BLaER1 (cell line): ENCODE measurements around the gene GLI1.
"Not testable (repeated sequence)": the region's sequence is repeated elsewhere in the genome, so short reads cannot be mapped to it uniquely, and the experiment has no call there.

Source experiments
- H3K27ac ChIP-seq: shearing (Covaris generic); formaldehyde crosslinking; 2 replicates; pipeline ENCODE4 v1.8.1; 2022
- H3K27me3 ChIP-seq: shearing (Covaris generic); formaldehyde crosslinking; 2 replicates; pipeline ENCODE4 v1.8.1; 2022
- H3K36me3 ChIP-seq: shearing (Covaris generic); formaldehyde crosslinking; 2 replicates; pipeline ENCODE4 v1.8.1; 2022
- H3K4me1 ChIP-seq: shearing (Covaris generic); formaldehyde crosslinking; 2 replicates; pipeline ENCODE4 v1.8.1; 2022
- H3K4me2 ChIP-seq: shearing (Covaris generic); formaldehyde crosslinking; 2 replicates; pipeline ENCODE4 v1.8.1; 2022
- H3K4me3 ChIP-seq: shearing (Covaris generic); formaldehyde crosslinking; 2 replicates; pipeline ENCODE4 v1.8.1; 2022
- H3K9ac ChIP-seq: shearing (Covaris generic); formaldehyde crosslinking; 2 replicates; pipeline ENCODE4 v1.8.1; 2022
- H3K9me3 ChIP-seq: shearing (Covaris generic); formaldehyde crosslinking; 2 replicates; pipeline ENCODE4 v1.8.1; 2022
- H4K20me1 ChIP-seq: shearing (Covaris generic); formaldehyde crosslinking; 2 replicates; pipeline ENCODE4 v1.8.1; 2022
- Cebpa-rat ChIP-seq: shearing (Covaris generic); IDR thresholded peaks from 2 replicates; pipeline ENCODE4 v1.8.1; 2022

Gene GLI1

GRCh38 chr12:57491393-57492280, 32.1 kb downstream of the GLI1 start:
- TF ChIP-seq Cebpa-rat = no peak
- H3K36me3 ChIP-seq = peaks cover 67% of the 10 kb centered on the region
- no peak overlapping the region for H3K4me3 ChIP-seq
- no peak overlapping the region for H3K27ac ChIP-seq
- no peak overlapping the region for H3K9ac ChIP-seq
- H3K9me3 ChIP-seq = peaks cover 5% of the 10 kb centered on the region; the same call in 1 of the 2 replicates
- H3K4me2 ChIP-seq = no peak overlapping the region
- peaks cover 20% of the 10 kb centered on the region for H3K4me1 ChIP-seq
- H3K27me3 ChIP-seq = no peaks in the 10 kb centered on the region
- peaks cover 24% of the 10 kb centered on the region; the same call in 1 of the 2 replicates for H4K20me1 ChIP-seq

- Histone ChIP-seq H4K20me1 (peaks cover 25% of the 10 kb centered on the region; the same call in 1 of the 2 replicates), H3K36me3 (peaks cover 87% of the 10 kb centered on the region)
- H3K4me1 ChIP-seq, H3K9ac ChIP-seq, H3K9me3 ChIP-seq, H3K4me3 ChIP-seq, H3K4me2 ChIP-seq, H3K27ac ChIP-seq, H3K27me3 ChIP-seq: not testable (repeated sequence)
Observed at GRCh38 chr12:57495051-57495701, 35.6 kb downstream of the GLI1 start.

- peaks cover 87% of the 10 kb centered on the region for H3K36me3 ChIP-seq
- peaks cover 19% of the 10 kb centered on the region; the same call in 1 of the 2 replicates for H4K20me1 ChIP-seq
- no peak for TF ChIP-seq Cebpa-rat
Observed at GRCh38 chr12:57496822-57497221, 37.2 kb downstream of the GLI1 start.

GRCh38 chr12:57497223-57498131, 37.9 kb downstream of the GLI1 start:
- peaks cover 5% of the 10 kb centered on the region; the same call in 1 of the 2 replicates for H3K9me3 ChIP-seq
- no peak overlapping the region for H3K9ac ChIP-seq
- H3K4me3 ChIP-seq = no peak overlapping the region
- H3K27ac ChIP-seq = no peak overlapping the region
- no peaks in the 10 kb centered on the region for H3K4me1 ChIP-seq
- peaks cover 87% of the 10 kb centered on the region for H3K36me3 ChIP-seq
- peaks cover 19% of the 10 kb centered on the region; the same call in 1 of the 2 replicates for H4K20me1 ChIP-seq
- TF ChIP-seq Cebpa-rat = no peak
- H3K27me3 ChIP-seq = no peaks in the 10 kb centered on the region
- H3K4me2 ChIP-seq = no peak overlapping the region

More at GRCh38 chr12:57496822-57497221, 37.2 kb downstream of the GLI1 start:
- Histone ChIP-seq H3K4me1 (no peaks in the 10 kb centered on the region), H3K4me3 (no peak overlapping the region), H3K27ac (no peak overlapping the region), H3K4me2 (no peak overlapping the region), H3K9ac (no peak overlapping the region), H3K27me3 (no peaks in the 10 kb centered on the region), H3K9me3 (peaks cover 5% of the 10 kb centered on the region; the same call in 1 of the 2 replicates)

GRCh38 chr12:57498132-57498502, 38.5 kb downstream of the GLI1 start:
- H3K27me3 ChIP-seq = no peaks in the 10 kb centered on the region
- no peak overlapping the region for H3K27ac ChIP-seq
- H3K9ac ChIP-seq = no peak overlapping the region
- H3K9me3 ChIP-seq = no peaks in the 10 kb centered on the region
- H4K20me1 ChIP-seq = peaks cover 19% of the 10 kb centered on the region; the same call in 1 of the 2 replicates
- no peak for TF ChIP-seq Cebpa-rat
- H3K4me1 ChIP-seq = no peaks in the 10 kb centered on the region
- H3K4me3 ChIP-seq = no peak overlapping the region
- H3K36me3 ChIP-seq = peaks cover 88% of the 10 kb centered on the region
- no peak overlapping the region for H3K4me2 ChIP-seq

GRCh38 chr12:57498571-57498970, 39.0 kb downstream of the GLI1 start:
- no peak overlapping the region for H3K9ac ChIP-seq
- no peaks in the 10 kb centered on the region for H3K4me1 ChIP-seq
- peaks cover 23% of the 10 kb centered on the region; the same call in 1 of the 2 replicates for H4K20me1 ChIP-seq
- H3K4me2 ChIP-seq = no peak overlapping the region
- H3K27ac ChIP-seq = no peak overlapping the region
- H3K4me3 ChIP-seq = no peak overlapping the region
- H3K36me3 ChIP-seq = peaks cover 92% of the 10 kb centered on the region
- TF ChIP-seq Cebpa-rat = no peak
- H3K9me3 ChIP-seq = no peaks in the 10 kb centered on the region
- H3K27me3 ChIP-seq = no peaks in the 10 kb centered on the region

GRCh38 chr12:57500213-57500612, 40.6 kb downstream of the GLI1 start:
- H3K27me3 ChIP-seq = no peaks in the 10 kb centered on the region
- H3K9ac ChIP-seq = no peak overlapping the region
- H3K9me3 ChIP-seq = no peaks in the 10 kb centered on the region
- no peak overlapping the region for H3K4me2 ChIP-seq
- TF ChIP-seq Cebpa-rat = no peak
- no peaks in the 10 kb centered on the region for H3K4me1 ChIP-seq
- H3K36me3 ChIP-seq = peaks cover 99% of the 10 kb centered on the region
- no peak overlapping the region for H3K4me3 ChIP-seq
- peaks cover 31% of the 10 kb centered on the region; the same call in 1 of the 2 replicates for H4K20me1 ChIP-seq
- no peak overlapping the region for H3K27ac ChIP-seq

GRCh38 chr12:57502311-57502969, 42.9 kb downstream of the GLI1 start:
- H3K4me3 ChIP-seq, H3K9me3 ChIP-seq, H3K27me3 ChIP-seq, H3K27ac ChIP-seq, H3K4me1 ChIP-seq, H3K9ac ChIP-seq, H3K4me2 ChIP-seq: not testable (repeated sequence)
- Histone ChIP-seq H4K20me1 (peaks cover 37% of the 10 kb centered on the region; the same call in 1 of the 2 replicates), H3K36me3 (peaks cover 91% of the 10 kb centered on the region)

- H3K4me3 ChIP-seq, H3K27ac ChIP-seq, H3K27me3 ChIP-seq, H3K9ac ChIP-seq, H3K4me1 ChIP-seq, H3K9me3 ChIP-seq, H3K4me2 ChIP-seq: not testable (repeated sequence)
- Histone ChIP-seq H4K20me1 (peaks cover 42% of the 10 kb centered on the region; the same call in 1 of the 2 replicates), H3K36me3 (peaks cover 91% of the 10 kb centered on the region)
Observed at GRCh38 chr12:57506541-57506940, 47.0 kb downstream of the GLI1 start.

GRCh38 chr12:57507796-57508195, 48.2 kb downstream of the GLI1 start:
- H3K9ac ChIP-seq, H3K9me3 ChIP-seq, H3K27ac ChIP-seq, H3K4me1 ChIP-seq, H3K27me3 ChIP-seq, H3K4me3 ChIP-seq, H3K4me2 ChIP-seq: not testable (repeated sequence)
- Histone ChIP-seq H3K36me3 (peaks cover 91% of the 10 kb centered on the region), H4K20me1 (peaks cover 53% of the 10 kb centered on the region; the same call in 1 of the 2 replicates)
